SU-DHL-6 (cell line): Measurements from ENCODE around the gene ARMC9.

Experiments
- H2AFZ ChIP-seq: fragments of 200-600 bp; sonication (generic); 2 replicates; pipeline ENCODE4 v1.6.1; 2014; ENCODE audit warnings: low read depth, mild to moderate bottlenecking, moderate library complexity, mixed read lengths, antibody characterized with exemption, low read length; ENCODE audit not compliant: severe bottlenecking
- H3F3A ChIP-seq: fragments of 200-600 bp; shearing (Covaris generic); 2 replicates; pipeline ENCODE4 v1.6.0; 2016; ENCODE audit warnings: antibody characterized with exemption, mild to moderate bottlenecking; ENCODE audit not compliant: insufficient read depth
- H3K27ac ChIP-seq: fragments of 200-600 bp; sonication (generic); 2 replicates; pipeline ENCODE4 v1.5.1; 2016; ENCODE audit warnings: low read depth, mild to moderate bottlenecking, low read length, moderate library complexity, mixed read lengths
- H3K27me3 ChIP-seq: fragments of 200-600 bp; sonication (generic), shearing (Covaris generic); 2 replicates; pipeline ENCODE4 v1.6.0; 2014; ENCODE audit warnings: mild to moderate bottlenecking, low read length
- H3K36me3 ChIP-seq: fragments of 200-600 bp; sonication (generic); 2 replicates; pipeline ENCODE4 v1.6.1; 2014; ENCODE audit warnings: mild to moderate bottlenecking, low read length, mixed read lengths
- H3K4me2 ChIP-seq: fragments of 300-600, 200-600 bp; shearing (Covaris generic), sonication (generic); 2 replicates; pipeline ENCODE4 v1.6.0; 2014; ENCODE audit warnings: low read length, low read depth, mild to moderate bottlenecking; ENCODE audit not compliant: poor library complexity, severe bottlenecking
- H3K4me3 ChIP-seq: fragments of 200-600 bp; sonication (generic); 2 replicates; pipeline ENCODE4 v1.5.1; 2014; ENCODE audit warnings: antibody characterized with exemption, low read length, mild to moderate bottlenecking, mixed read lengths; ENCODE audit not compliant: insufficient read depth, poor library complexity, severe bottlenecking
- H3K79me2 ChIP-seq: fragments of 200-600 bp; sonication (generic); 2 replicates; pipeline ENCODE4 v1.6.1; 2014; ENCODE audit warnings: mild to moderate bottlenecking, low read length, moderate library complexity; ENCODE audit not compliant: insufficient read depth
- H3K9ac ChIP-seq: fragments of 200-600 bp; sonication (generic); 2 replicates; pipeline ENCODE4 v1.7.0; 2014; ENCODE audit warnings: mild to moderate bottlenecking, low read length
- H3K9me2 ChIP-seq: fragments of 200-600 bp; sonication (generic); replicated peaks from 2 replicates; pipeline ENCODE4 v1.6.1; 2014; ENCODE audit warnings: low read length; ENCODE audit not compliant: insufficient read depth
- H3K9me3 ChIP-seq: fragments of 200-600 bp; sonication (generic); 2 replicates; pipeline ENCODE4 v1.6.1; 2014; ENCODE audit warnings: low read length, mixed read lengths; ENCODE audit not compliant: insufficient read depth
- H4K20me1 ChIP-seq: fragments of 200-600 bp; sonication (generic); 2 replicates; pipeline ENCODE4 v1.6.1; 2014; ENCODE audit warnings: low read depth, mild to moderate bottlenecking, antibody characterized with exemption, low read length, moderate library complexity, mixed read lengths
- EZH2phosphoT487 ChIP-seq: fragments of 200-600 bp; sonication (generic), shearing (Covaris generic); conservative IDR thresholded peaks from 2 replicates; pipeline ENCODE4 v1.6.1; 2018; ENCODE audit warnings: mild to moderate bottlenecking, antibody characterized with exemption, low read length, moderate library complexity, mixed read lengths
- TF ChIP-seq, protein P1 (sequence below): fragments of 200-600 bp; sonication (generic); IDR thresholded peaks from one replicate; pipeline ENCODE4 v1.5.1; 2017; ENCODE audit warnings: antibody characterized with exemption, mild to moderate bottlenecking, low read length, moderate library complexity; ENCODE audit not compliant: insufficient read depth, poor library complexity, severe bottlenecking

ARMC9 gene

DNA sequence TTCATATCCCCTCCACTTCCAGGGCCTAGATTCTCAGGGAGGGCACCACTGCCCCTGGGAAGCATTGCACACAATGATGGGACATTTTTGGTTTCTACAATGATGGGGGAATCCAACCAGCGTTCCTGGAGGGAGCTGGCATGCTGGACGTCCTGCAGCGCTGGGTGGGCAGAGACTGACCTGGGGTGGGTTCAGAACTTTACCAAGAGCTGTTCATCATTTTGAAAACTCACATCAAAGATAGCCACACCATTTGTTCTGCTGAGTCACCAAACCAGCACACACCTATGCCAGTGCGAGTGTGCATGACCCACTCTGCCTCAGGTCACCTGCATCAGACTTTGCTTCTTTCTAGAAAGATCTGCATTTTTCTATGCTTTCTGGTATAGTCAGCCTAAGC, 14.1 kb upstream of the ARMC9 start:
- Histone ChIP-seq H3F3A (peaks cover 21% of the 10 kb centered on the region), H4K20me1 (no peaks in the 10 kb centered on the region), H3K27ac (no peak overlapping the region), H3K79me2 (no peaks in the 10 kb centered on the region), H3K27me3 (no peaks in the 10 kb centered on the region), H3K9me3 (no peaks in the 10 kb centered on the region), H2AFZ (no peak overlapping the region), H3K9ac (no peak overlapping the region), H3K4me3 (no peak overlapping the region), H3K4me2 (no peak overlapping the region), H3K36me3 (no peaks in the 10 kb centered on the region), H3K9me2 (no peaks in the 10 kb centered on the region)
- TF ChIP-seq, protein P1, sequence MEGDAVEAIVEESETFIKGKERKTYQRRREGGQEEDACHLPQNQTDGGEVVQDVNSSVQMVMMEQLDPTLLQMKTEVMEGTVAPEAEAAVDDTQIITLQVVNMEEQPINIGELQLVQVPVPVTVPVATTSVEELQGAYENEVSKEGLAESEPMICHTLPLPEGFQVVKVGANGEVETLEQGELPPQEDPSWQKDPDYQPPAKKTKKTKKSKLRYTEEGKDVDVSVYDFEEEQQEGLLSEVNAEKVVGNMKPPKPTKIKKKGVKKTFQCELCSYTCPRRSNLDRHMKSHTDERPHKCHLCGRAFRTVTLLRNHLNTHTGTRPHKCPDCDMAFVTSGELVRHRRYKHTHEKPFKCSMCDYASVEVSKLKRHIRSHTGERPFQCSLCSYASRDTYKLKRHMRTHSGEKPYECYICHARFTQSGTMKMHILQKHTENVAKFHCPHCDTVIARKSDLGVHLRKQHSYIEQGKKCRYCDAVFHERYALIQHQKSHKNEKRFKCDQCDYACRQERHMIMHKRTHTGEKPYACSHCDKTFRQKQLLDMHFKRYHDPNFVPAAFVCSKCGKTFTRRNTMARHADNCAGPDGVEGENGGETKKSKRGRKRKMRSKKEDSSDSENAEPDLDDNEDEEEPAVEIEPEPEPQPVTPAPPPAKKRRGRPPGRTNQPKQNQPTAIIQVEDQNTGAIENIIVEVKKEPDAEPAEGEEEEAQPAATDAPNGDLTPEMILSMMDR: no peak
- no peak for TF ChIP-seq EZH2phosphoT487

GRCh38 chr2:231185050-231185725, 13.2 kb upstream of the ARMC9 start:
- Histone ChIP-seq H3F3A (peaks cover 14% of the 10 kb centered on the region; the same call in 1 of the 2 replicates), H3K36me3 (no peaks in the 10 kb centered on the region), H4K20me1 (no peaks in the 10 kb centered on the region), H3K4me2 (no peak overlapping the region), H3K9me2 (no peaks in the 10 kb centered on the region), H3K27ac (no peak overlapping the region), H3K9ac (no peak overlapping the region), H2AFZ (no peak overlapping the region), H3K4me3 (no peak overlapping the region), H3K79me2 (no peaks in the 10 kb centered on the region), H3K9me3 (no peaks in the 10 kb centered on the region), H3K27me3 (no peaks in the 10 kb centered on the region)
- TF ChIP-seq, protein P1: no peak
- TF ChIP-seq EZH2phosphoT487: no peak

GRCh38 chr2:231185886-231186285, 12.5 kb upstream of the ARMC9 start:
- H3K9me2 ChIP-seq: no peaks in the 10 kb centered on the region
- H3F3A ChIP-seq: 0 out of 2 replicates have a peak, but pooled peaks cover 9% of the 10 kb centered on the region
- no peak overlapping the region for H3K4me3 ChIP-seq
- H3K36me3 ChIP-seq: no peaks in the 10 kb centered on the region
- TF ChIP-seq, protein P1: no peak
- no peak for TF ChIP-seq EZH2phosphoT487
- H2AFZ ChIP-seq: no peak overlapping the region
- no peak overlapping the region for H3K9ac ChIP-seq
- no peaks in the 10 kb centered on the region for H3K9me3 ChIP-seq
- H4K20me1 ChIP-seq: no peaks in the 10 kb centered on the region
- H3K4me2 ChIP-seq: no peak overlapping the region
- no peaks in the 10 kb centered on the region for H3K27me3 ChIP-seq
- H3K79me2 ChIP-seq: no peaks in the 10 kb centered on the region
- H3K27ac ChIP-seq: no peak overlapping the region
